SU-DHL-6 (cell line): ENCODE data around the gene COL4A3.

Source experiments
- EZH2phosphoT487 ChIP-seq: fragments of 200-600 bp; sonication (generic), shearing (Covaris generic); conservative IDR thresholded peaks from 2 replicates; pipeline ENCODE4 v1.6.1; 2018; ENCODE audit warnings: mild to moderate bottlenecking, antibody characterized with exemption, low read length, moderate library complexity, mixed read lengths
- TF ChIP-seq, protein P1 (sequence below): fragments of 200-600 bp; sonication (generic); IDR thresholded peaks from one replicate; pipeline ENCODE4 v1.5.1; 2017; ENCODE audit warnings: antibody characterized with exemption, mild to moderate bottlenecking, low read length, moderate library complexity; ENCODE audit not compliant: insufficient read depth, poor library complexity, severe bottlenecking

- TF ChIP-seq, protein P1, sequence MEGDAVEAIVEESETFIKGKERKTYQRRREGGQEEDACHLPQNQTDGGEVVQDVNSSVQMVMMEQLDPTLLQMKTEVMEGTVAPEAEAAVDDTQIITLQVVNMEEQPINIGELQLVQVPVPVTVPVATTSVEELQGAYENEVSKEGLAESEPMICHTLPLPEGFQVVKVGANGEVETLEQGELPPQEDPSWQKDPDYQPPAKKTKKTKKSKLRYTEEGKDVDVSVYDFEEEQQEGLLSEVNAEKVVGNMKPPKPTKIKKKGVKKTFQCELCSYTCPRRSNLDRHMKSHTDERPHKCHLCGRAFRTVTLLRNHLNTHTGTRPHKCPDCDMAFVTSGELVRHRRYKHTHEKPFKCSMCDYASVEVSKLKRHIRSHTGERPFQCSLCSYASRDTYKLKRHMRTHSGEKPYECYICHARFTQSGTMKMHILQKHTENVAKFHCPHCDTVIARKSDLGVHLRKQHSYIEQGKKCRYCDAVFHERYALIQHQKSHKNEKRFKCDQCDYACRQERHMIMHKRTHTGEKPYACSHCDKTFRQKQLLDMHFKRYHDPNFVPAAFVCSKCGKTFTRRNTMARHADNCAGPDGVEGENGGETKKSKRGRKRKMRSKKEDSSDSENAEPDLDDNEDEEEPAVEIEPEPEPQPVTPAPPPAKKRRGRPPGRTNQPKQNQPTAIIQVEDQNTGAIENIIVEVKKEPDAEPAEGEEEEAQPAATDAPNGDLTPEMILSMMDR, result no peak
- TF ChIP-seq EZH2phosphoT487, result no peak
Observed at GRCh38 chr2:227341553-227341952, 177.1 kb downstream of the COL4A3 start.
